ENCODE measurements around the gene ECHS1. TPM values are rescaled to one million over a fixed set of nuclear protein-coding genes. Genes with fewer than 3 reads are reported as not detected.

ECHS1 gene
- total and polyA plus RNA-seq, 2 of the 8 experiments (the other 6 are each of a cell fraction or from before 2014, with no cell fraction given): 41.7 to 101 TPM

DNA sequence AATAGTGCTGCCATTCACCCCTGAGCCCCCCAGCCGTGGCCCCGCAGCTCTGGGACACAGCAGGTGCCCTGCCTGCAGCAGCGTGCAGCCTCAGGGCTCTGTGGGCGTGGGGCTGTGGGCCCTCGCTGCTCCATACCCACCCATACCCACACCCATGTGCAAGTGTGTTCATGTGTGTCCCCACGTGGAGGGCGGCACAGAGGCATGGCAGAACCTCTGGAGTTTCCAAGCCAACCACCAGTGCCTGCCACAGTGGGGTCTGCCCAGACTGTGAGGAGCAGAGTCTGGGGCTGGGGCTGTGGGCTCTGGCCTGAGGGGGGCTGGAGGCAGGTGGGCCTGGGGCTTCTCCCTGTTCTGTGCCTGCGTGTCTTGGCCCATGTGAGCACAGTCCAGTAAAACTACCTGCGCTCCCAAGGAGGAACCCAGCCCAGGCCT, 23.6 kb downstream of the ECHS1 start (continued):
- TF ChIP-seq CTBP2 (IDR thresholded peaks at IDR 0.05; ENCODE audit: borderline replicate concordance, insufficient read depth, insufficient read length, low read length): no peak
- no peak for TF ChIP-seq RFX5 (IDR thresholded peaks at IDR 0.05; ENCODE audit: borderline replicate concordance, low read depth, low read length)
- no peak for TF ChIP-seq SIRT6 (IDR thresholded peaks at IDR 0.05; ENCODE audit: low read length)
- TF ChIP-seq, protein P1, sequence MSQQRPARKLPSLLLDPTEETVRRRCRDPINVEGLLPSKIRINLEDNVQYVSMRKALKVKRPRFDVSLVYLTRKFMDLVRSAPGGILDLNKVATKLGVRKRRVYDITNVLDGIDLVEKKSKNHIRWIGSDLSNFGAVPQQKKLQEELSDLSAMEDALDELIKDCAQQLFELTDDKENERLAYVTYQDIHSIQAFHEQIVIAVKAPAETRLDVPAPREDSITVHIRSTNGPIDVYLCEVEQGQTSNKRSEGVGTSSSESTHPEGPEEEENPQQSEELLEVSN (IDR thresholded peaks at IDR 0.05): no peak
- no peak for TF ChIP-seq TBP (IDR thresholded peaks at IDR 0.05; ENCODE audit: low read depth, low read length)
- TF ChIP-seq SAP30 (IDR thresholded peaks at IDR 0.05; ENCODE audit: insufficient read depth, insufficient replicate concordance, low read length): no peak
- no peak for TF ChIP-seq TAF1 (IDR thresholded peaks at IDR 0.05; ENCODE audit: low read depth, low read length)
- no peak for TF ChIP-seq CHD1 (IDR thresholded peaks at IDR 0.05; ENCODE audit: low read depth, low read length)
